GM19099 (cell line): Measurements from ENCODE around the gene TMEM50B.

Experiments
- POLR2A ChIP-seq: IDR thresholded peaks from 3 replicates; pipeline ENCODE4 v1.6.1; 2011; ENCODE audit warnings: low read depth; ENCODE audit not compliant: insufficient read length; ENCODE audit errors: extremely low read depth

TMEM50B gene

DNA sequence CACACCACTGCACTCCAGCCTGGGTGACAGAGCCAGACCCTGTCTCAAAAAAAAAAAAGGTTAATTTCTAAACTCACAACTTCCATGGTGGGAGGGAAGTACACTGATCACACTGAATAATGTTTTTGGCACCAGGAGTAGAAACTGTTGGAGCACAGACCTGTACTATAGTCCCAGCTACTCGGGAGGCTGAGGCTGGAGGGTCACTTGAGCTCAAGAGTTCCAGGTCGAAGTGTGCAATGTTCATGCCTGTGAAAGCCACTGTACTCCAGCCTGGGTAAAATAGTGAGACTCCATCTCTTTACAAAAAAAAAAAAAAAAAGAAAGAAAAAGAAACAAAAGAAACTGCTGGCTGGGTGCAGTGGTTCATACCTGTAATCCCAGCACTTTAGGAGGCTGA lies 35.3 kb downstream of the TMEM50B start:
- TF ChIP-seq POLR2A, result no peak

DNA sequence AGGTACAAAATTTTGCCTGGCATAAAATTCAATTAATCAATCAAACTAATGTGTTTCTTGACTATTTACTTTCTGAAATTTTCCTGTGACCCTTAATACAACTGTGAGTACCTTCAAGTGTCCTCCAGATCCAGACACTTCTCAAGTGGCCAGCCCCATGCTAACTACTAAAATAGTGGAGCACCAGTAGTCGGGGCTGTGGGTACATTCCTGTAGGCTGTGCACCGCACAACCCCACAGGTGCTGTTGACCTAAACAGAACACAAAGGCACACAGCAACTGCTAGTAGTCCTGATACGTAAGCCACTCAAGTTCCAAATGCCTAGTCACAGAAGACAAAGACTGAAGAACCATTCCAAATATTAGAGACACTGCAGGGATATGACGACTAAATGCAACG lies 36.6 kb downstream of the TMEM50B start:
- TF ChIP-seq POLR2A, result no peak

DNA sequence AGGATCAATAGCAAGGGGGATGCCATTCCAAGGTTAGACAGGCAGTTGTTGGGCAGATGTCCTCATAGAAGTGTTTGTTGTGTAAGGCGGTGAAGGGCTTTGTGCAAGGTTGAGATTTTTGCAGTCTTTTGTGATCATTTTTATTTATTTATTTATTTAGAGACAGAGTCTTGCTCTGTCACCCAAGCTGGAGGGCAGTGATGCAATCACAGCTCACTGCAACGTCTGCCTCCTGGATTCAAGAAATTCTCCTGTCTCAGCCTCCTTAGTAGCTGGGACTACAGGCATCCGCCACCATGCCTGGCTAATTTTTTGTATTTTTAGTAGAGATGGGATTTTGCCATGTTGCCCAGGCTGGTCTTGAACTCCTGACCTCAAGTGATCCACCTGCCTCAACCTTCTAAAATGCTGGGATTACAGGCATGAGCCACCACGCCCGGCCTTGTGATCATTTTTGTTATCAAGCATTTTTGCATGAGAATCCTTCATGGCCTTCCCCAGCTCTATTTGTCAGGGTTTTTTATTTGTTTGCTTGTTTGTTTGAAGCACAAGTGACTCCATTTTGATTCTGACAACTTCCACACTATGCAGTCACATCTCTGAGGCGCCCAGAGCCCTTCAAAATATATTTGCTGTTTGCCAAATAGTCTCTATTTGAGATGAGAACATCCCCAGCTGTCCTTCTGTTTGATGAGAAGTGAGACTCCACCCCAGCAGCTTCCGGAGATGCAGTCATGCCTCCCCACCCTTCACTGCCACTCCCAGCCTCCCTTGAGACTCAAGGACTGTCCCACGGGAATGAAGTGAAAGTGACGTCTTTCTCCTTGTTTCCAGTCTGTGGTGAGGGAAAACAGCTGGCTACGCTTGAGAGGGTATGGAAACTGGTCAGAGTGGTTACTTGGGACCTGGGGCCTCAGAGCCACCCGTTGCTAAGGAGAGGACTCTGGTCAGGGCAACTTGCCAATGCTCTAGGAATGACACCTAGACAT lies 38.0 kb downstream of the TMEM50B start:
- no peak for TF ChIP-seq POLR2A

DNA sequence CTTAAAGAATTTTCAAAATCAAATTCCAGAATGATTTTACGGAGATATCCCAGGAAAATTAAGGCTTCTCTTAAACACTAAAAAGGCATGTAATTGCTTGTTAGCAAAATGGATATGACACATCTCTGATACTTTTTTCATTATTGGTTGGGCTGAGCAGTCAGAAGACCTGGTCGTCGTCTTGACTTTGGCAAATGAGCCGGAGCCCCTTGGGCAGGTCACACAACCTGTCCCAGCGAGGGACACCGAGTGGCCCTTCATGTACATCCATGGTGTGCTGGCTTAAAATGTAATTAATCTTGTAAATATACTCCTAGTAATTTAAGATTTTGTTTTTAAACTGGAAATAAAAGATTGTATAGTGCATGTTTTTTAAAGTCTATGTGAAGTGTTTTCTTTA lies 42.6 kb downstream of the TMEM50B start:
- TF ChIP-seq POLR2A, result no peak

DNA sequence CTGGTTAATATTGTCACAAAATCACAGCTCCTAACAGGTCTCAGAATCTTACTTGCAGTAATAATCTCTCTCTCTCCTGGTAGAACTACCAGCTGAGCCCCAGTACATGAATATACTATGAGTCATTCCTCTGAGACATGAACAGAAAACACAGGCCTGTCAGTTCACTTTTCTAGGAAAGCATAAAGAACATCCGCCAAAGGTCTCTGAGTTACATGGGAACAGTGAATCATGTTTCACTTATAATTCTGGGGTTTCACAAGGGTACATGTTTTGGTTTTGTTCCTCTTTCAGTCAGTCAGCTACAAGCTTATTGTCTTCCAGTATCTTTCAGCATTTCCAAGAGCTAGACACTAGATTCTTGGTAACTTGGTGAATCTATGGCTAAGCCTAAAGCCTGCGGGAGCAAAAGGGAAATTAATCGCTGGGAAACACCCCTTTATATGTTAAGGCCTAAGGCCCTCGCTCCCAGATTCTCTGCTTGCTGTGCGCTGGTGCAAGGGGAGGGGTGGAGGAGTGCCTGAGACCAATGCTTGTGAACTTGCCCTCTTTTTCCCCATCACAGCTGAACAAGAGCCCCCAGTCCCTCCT lies 44.9 kb downstream of the TMEM50B start:
- TF ChIP-seq POLR2A, result no peak

DNA sequence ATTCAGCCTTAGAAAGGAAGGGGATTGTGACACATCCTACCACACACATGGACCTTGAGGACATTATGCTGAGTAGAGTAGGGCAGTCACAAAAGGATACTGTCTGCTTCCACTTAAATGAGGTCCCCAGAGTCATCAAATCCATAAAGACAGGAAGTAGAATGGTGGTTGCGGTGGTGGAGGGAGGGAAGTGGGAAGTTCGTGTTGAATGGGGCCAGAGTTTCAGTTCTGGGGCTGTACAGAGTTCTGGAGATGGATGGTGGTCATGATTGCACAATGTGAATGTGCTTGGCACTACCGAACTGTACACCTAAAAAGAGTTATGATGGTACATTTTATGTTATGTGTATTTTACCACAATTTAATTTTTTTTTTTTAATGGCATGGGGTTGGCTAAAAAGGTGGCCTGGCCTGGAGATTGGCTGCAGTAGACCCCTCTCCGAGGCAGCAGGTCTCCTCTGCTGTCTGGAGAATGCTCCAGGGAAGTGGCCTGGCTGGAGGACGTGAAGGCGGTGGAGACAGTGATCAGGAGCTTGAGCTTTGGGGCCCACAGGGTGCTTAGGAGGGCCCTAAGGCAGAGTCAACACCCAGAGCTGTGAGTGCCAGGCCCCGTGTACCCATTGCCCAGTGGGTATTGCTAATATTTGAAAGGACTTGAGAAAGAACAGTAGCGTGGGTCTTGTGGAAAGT lies 46.2 kb downstream of the TMEM50B start:
- TF ChIP-seq POLR2A, result no peak

DNA sequence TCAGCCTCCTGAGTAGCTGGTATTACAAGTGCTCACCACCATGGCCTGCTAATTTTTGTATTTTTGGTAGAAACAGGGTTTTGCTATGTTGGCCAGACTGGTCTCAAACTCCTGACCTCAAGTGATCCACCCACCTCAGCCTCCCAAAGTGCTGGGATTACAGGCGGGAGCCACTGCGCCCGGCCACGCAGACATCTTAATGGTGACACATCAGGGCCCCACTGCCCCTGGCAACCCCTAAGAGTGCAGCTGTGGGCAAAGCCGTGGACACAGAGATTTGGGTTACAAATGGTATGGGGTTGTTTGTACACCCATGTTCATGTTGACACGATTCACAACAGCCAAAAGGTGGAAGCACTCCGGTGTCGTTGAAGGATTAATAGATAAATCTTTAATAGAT lies 46.8 kb downstream of the TMEM50B start:
- no peak for TF ChIP-seq POLR2A

DNA sequence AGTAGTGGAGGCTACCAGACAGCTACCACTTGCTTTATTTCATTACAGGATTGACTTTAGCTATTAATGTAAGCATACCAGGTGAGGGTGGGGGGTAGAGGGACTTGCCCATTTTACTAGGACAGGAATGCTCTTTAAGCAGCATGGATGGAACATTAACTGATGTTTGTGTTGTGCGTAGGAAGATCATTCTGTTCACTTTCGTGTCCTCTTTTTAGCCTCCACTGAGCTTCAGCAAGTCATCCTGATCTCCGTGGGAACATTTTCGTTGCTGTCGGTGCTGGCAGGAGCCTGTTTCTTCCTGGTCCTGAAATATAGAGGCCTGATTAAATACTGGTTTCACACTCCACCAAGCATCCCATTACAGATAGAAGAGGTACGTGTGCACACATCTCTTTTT lies 47.3 kb downstream of the TMEM50B start:
- no peak for TF ChIP-seq POLR2A

DNA sequence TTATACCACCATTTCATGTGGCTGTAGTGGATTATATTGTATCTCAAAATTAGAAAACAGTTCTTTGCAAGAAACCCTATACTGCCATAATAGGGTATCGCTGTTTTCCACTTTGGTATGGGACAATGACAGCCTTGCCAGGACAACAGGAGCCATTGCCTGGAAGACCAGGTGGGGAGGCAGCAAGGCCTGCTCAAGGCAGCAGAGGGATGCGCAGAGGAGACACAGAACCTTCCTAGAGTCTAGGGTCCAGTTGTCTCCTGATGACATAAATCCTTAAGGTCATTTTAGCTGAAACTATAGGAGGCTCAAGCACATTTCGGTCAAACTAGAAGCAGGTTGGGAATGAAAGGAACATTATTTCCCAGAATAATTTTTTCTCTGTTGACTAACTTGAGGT lies 48.9 kb downstream of the TMEM50B start:
- TF ChIP-seq POLR2A, result no peak

DNA sequence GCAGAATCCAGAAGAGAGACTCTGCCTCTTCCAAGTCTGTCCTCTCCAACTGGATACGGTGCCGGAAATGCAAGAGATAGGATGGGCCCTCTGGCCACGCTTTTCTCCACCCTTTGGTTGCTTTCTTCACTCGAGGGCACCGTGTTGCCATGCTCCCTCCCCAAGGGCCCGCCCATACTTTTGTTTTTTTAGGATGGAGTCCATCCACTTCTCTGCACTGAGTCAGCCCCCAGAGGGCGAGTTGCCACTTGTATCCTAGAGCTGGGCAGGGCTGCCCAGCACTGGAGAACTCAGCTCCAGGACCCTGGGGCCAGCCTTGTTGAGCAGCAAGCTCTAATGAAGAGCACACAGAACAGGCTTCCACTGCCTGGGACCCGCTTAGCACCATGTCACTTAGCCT lies 51.1 kb downstream of the TMEM50B start:
- TF ChIP-seq POLR2A, result no peak

DNA sequence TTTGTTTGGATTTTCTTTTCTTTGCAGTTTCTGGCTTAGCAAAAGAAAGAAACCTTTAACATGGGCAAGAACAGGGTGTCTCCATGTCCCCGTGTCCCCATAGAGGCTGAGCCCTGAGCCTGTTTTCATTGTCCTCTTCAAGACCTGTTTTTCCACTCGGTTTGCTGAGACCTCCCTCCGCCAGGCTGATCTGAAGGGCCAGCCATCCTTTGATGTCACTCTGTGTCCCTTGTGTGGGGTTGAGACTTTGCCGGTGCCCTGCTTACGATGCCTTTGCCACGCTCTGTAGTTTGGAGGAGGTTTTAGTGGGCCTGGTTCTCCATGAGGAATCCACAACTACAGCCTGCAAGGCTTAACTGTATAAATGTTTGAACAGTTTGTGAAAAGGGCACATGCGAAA lies 52.7 kb downstream of the TMEM50B start:
- TF ChIP-seq POLR2A, result no peak

DNA sequence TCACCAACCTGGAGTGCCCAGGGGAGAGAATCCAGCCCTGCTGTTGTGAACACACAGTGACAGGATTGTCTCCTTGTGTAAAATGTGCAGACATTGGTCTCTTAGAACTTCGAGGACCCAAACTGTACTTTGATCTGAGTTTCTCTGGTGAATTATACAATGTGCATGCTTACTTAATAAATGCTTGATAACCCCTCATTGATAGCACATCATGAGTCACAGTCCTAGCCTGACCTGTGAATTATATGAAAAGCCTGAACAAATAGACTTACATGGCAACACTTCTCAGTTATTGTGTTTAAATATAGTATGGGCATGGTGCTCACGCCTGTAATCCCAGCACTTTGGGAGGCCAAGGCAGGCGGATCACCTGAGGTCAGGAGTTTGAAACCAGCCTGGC lies 53.9 kb downstream of the TMEM50B start:
- no peak for TF ChIP-seq POLR2A

DNA sequence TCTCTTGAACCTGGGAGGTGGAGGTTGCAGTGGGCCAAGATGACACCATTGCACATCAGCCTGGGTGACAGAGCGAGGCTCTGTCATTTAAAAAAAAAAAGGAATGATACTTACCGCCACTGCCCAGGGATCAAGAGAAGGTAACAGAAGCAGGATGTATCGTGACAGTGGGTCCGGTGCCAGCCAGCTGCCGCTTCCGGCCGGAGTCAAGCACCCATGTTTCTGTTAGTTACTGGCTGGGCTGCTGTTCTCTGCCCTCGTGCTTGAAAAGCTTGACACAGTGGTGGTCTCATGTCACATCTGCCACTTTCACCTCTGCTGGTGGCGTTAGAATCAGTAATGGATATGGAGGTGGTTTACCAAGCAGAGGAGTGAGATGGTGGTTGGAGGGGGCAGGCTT lies 55.6 kb downstream of the TMEM50B start:
- TF ChIP-seq POLR2A, result no peak

DNA sequence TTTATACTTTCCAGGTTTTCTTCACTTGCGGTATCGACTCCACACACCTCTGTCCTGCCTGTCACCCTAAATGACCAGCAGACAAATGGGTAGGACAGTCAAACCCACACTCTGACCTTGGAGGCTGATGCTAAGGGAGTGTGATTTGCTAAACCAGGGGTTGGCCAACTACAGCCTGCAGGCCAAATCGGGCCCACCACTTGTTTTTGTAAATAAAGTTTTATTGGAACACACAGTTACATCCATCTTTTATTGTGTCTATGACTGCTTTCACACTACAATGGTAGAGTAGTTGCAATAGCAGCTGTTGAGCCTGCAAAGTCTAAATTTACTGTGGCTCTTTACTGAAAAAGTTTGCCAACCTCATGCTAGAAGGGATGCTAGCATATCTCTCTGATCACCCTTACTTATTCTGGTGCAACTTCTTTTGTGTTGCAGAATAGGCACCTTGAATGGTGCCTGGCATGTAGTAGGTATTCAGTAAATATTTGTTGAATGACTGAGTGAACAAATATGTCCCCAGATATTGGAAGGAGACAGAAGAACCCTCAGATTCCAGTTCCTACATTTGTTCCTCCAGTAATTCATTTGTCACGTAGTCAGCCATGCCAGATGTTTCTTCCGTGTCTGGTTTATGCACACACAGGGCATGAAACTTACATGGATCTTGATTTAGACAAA lies 57.9 kb downstream of the TMEM50B start:
- TF ChIP-seq POLR2A, result no peak

DNA sequence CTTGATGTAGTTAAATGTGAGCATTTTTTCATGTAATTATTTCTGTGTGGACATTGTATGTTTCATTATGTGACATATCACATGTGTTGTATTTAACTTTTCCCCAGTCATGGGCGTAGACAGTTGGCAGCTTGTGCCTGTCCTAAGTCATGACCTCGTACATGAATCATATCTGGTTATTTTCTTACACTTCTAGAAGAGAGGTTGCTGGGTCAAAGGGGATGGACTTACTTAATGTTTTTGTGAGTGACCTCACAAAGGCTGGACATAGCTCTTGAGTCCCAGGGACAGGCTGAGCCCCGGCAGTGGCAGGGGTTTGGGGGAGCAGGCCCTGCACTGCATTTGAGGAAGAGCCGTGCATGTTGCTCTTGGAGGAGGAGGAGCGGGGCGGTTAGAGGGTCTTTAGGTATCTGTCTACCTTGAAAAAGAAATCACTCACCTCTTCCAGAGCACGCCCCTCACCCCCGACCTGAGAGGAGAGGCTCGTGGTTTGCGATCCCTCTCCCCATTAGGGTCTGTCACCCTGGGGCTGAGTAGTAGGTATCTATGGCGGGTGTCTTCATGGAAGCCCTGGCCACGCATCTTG lies 60.1 kb downstream of the TMEM50B start:
- TF ChIP-seq POLR2A, result no peak
